NCI-H2029 treated with DMSO at 0.1 percent for 48 hours (cell line): ENCODE data around the gene TM4SF18.

Experiments used
- DNase-seq: peaks from one replicate; lab custom pipeline; 2025; lab: John Stamatoyannopoulos, UW

Gene TM4SF18

GRCh38 chr3:149284034-149284433 lies 49.4 kb downstream of the TM4SF18 start:
- no peak for DNase-seq

- DNase-seq, result no peak
Measured at GRCh38 chr3:149283401-149283800, 50.0 kb downstream of the TM4SF18 start.

- DNase-seq, result no peak
Measured at GRCh38 chr3:149282836-149283235, 50.6 kb downstream of the TM4SF18 start.

- DNase-seq, result no peak
Measured at GRCh38 chr3:149282322-149282721, 51.1 kb downstream of the TM4SF18 start.

GRCh38 chr3:149280671-149281349 lies 52.6 kb downstream of the TM4SF18 start:
- DNase-seq, result no peak

- DNase-seq, result no peak
Measured at GRCh38 chr3:149278911-149279310, 54.5 kb downstream of the TM4SF18 start.

- peak; percentile 93 for DNase-seq
Measured at GRCh38 chr3:149277331-149277813, 56.1 kb downstream of the TM4SF18 start.

GRCh38 chr3:149276619-149277018 lies 56.8 kb downstream of the TM4SF18 start:
- peak; percentile 65 for DNase-seq

GRCh38 chr3:149274220-149274619 lies 59.2 kb downstream of the TM4SF18 start:
- DNase-seq, result no peak

- DNase-seq, result peak; percentile 95
Measured at GRCh38 chr3:149273096-149273751, 60.2 kb downstream of the TM4SF18 start.

- no peak for DNase-seq
Measured at GRCh38 chr3:149271669-149272068, 61.8 kb downstream of the TM4SF18 start.

- no peak for DNase-seq
Measured at GRCh38 chr3:149270180-149270579, 63.3 kb downstream of the TM4SF18 start.

GRCh38 chr3:149269687-149270086 lies 63.7 kb downstream of the TM4SF18 start:
- DNase-seq, result no peak
